Esophagus muscularis mucosa (tissue), 4 donors: ENCODE results near the gene ATP13A2.

ENCODE experiments used
- EP300 ChIP-seq: sonication (generic); formaldehyde crosslinking; IDR thresholded peaks from one replicate; pipeline ENCODE4 v1.6.1; 2017; ENCODE audit warnings: antibody characterized with exemption
- POLR2A ChIP-seq: fragments of 450-650 bp; IDR thresholded peaks from one replicate; pipeline ENCODE4 v1.6.1; 2017; ENCODE audit warnings: antibody characterized with exemption, moderate library complexity, mild to moderate bottlenecking, low read depth
- TF ChIP-seq, protein P1 (sequence below), 3 experiments: fragments of 200-600 bp in 2 of 3; fragments of 450-650 bp in 1 of 3; sonication (generic) in 2 of 3; IDR thresholded peaks; one replicate each; pipeline ENCODE4 v1.5.1; 2017 to 2019; ENCODE audit warnings: antibody characterized with exemption in 3 of 3, mild to moderate bottlenecking in 2 of 3, moderate library complexity in 1 of 3

DNA sequence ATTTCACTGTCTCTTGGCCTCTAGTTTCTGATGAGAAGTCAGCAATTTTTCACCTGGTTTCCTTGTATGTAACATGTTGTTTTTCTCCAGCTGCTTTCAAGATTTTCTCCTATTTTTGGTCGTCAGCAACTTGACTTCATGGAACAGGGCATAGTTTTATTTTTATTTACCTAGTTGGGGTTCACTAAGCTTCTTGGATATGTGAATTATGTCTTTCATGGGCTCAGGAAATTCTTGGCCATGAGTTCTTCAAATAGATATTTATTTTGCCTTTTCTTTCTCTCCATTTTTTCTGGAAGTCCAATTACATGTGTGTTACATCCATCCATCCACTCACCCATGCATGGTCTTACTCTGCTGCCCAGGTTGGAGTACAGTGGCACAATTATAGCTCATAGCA is 28.4 kb upstream of the ATP13A2 start:
- TF ChIP-seq EP300 (no peak), POLR2A (no peak)
- TF ChIP-seq, protein P1, sequence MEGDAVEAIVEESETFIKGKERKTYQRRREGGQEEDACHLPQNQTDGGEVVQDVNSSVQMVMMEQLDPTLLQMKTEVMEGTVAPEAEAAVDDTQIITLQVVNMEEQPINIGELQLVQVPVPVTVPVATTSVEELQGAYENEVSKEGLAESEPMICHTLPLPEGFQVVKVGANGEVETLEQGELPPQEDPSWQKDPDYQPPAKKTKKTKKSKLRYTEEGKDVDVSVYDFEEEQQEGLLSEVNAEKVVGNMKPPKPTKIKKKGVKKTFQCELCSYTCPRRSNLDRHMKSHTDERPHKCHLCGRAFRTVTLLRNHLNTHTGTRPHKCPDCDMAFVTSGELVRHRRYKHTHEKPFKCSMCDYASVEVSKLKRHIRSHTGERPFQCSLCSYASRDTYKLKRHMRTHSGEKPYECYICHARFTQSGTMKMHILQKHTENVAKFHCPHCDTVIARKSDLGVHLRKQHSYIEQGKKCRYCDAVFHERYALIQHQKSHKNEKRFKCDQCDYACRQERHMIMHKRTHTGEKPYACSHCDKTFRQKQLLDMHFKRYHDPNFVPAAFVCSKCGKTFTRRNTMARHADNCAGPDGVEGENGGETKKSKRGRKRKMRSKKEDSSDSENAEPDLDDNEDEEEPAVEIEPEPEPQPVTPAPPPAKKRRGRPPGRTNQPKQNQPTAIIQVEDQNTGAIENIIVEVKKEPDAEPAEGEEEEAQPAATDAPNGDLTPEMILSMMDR (IDR thresholded peaks at IDR 0.05) = no peak
